Panc1 (cell line): ENCODE results near the gene BEX3.

Experiments
- CTCF ChIP-seq: fragments of 450-650 bp; IDR thresholded peaks from 2 replicates; pipeline ENCODE4 v1.5.1; 2017; ENCODE audit warnings: mild to moderate bottlenecking
- POLR2AphosphoS5 ChIP-seq: IDR thresholded peaks from 2 replicates; pipeline ENCODE4 v1.6.1; 2012; ENCODE audit warnings: mild to moderate bottlenecking, low read depth, low read length, moderate library complexity
- REST ChIP-seq, 2 experiments: IDR thresholded peaks; 2 replicates each; pipeline ENCODE4 v1.6.1; 2011 to 2012; ENCODE audit warnings: low read depth in 2 of 2, control low read depth in 1 of 2, low read length in 1 of 2, mild to moderate bottlenecking in 1 of 2, moderate library complexity in 1 of 2; ENCODE audit not compliant: insufficient read depth in 1 of 2
- SIN3A ChIP-seq: IDR thresholded peaks from 2 replicates; pipeline ENCODE4 v1.6.1; 2012; ENCODE audit warnings: low read depth, mild to moderate bottlenecking, low read length, moderate library complexity, borderline replicate concordance; ENCODE audit not compliant: insufficient read depth
- TCF7L2 ChIP-seq: IDR thresholded peaks from 2 replicates; pipeline ENCODE4 v1.6.1; 2011; ENCODE audit warnings: mild to moderate bottlenecking, low read depth, low read length, inconsistent platforms

- TF ChIP-seq POLR2AphosphoS5 (no peak), REST (IDR thresholded peaks at IDR 0.05; ENCODE audit: insufficient read depth in 1 of 2, low read depth in 2 of 2, low read length in 1 of 2) (no peak), CTCF (no peak), SIN3A (no peak), TCF7L2 (no peak)
Measured at GRCh38 chrX:103357871-103358270, 18.5 kb upstream of the BEX3 start.
